Activated T-helper 2 cell treated with anti-CD3 and anti-CD28 coated beads, Interferon-gamma antibody, Interleukin-2, Interleukin-4, amounts not matched to agents 10 μg/mL and 5 μg/mL and 100 μg/mL, durations not matched to agents 14 hours and 24 hours and 36 hours (primary cell): ENCODE results near the gene SPEN. TPM values are rescaled to one million over a fixed set of nuclear protein-coding genes. Genes with fewer than 3 reads are reported as not detected.

Source experiments
- DNase-seq: peaks from one replicate; pipeline ENCODE4 v3.0.0; 2021; ENCODE audit warnings: low spot score
- H3K27ac Mint-ChIP-seq: one replicate; pipeline ENCODE4 v1.8.0; 2021; ENCODE audit warnings: mixed read lengths
- H3K27me3 Mint-ChIP-seq: one replicate; pipeline ENCODE4 v1.8.0; 2021; ENCODE audit warnings: low read depth, mixed read lengths
- H3K36me3 Mint-ChIP-seq: one replicate; pipeline ENCODE4 v1.8.0; 2021; ENCODE audit warnings: low read depth, mixed read lengths
- H3K4me1 Mint-ChIP-seq: one replicate; pipeline ENCODE4 v1.8.0; 2021; ENCODE audit warnings: low read depth, mixed read lengths
- H3K4me3 Mint-ChIP-seq: one replicate; pipeline ENCODE4 v1.8.0; 2021; ENCODE audit warnings: low read depth, mild to moderate bottlenecking, moderate library complexity, mixed read lengths
- H3K9me3 Mint-ChIP-seq: one replicate; pipeline ENCODE4 v1.8.0; 2021; ENCODE audit warnings: mixed read lengths
- intact Hi-C: fragments of 100-400 bp; cut with micrococcal nuclease; formaldehyde crosslinking; loops from one replicate; pipeline ENCODE4 v1.15.1; 2023
- total RNA-seq: library from RNA; stranded (reverse); gene quantifications from 2 replicates; pipeline ENCODE4 v1.2.3, GENCODE V29; 2022

The SPEN gene
- total RNA-seq, 1 donor from 2014 or later: 75.9 TPM

DNA sequence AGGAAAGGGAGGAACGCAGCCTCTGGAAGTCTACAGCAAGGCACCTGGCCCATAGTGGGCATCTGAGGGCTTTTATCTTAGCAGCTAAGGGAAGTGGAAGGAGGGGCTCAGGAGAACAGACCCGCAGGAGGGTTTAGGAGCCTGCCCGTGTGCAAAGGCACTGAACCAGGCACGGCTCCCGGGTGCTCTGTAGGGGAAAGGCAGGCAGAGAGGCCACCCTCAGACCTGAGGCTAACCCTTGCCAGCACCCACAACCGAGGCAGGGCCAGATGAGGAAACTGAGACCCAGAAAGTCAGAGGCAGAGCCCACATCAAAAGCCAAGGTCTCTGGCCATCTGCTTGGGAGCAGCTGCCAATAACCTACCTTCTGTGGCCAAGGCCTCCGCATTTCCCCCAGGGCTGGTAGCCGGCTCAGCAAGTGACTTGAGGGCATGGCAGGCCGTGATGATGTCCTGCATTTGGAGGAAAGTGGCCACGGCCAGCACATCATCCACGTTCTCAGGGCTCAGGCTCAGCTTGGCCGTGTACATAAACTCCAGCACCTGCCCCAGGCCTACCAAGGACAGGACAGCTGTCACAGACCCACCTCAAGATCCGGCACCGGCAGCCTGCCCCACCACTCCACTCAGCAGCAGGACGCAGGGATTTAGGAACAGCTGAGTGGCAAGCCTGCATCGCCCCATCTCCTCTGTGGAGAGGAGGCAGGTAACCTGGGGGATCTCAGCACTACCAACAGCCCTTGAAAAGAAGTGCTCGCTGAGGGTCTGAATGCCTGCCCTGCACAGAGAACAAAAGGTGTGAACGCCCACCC is 99.3 kb downstream of the SPEN start:
- Mint-ChIP-seq H3K27me3 (no peaks in the 10 kb centered on the region), H3K4me1 (peaks cover 43% of the 10 kb centered on the region), H3K9me3 (no peaks in the 10 kb centered on the region), H3K4me3 (no peak overlapping the region), H3K36me3 (peaks cover 60% of the 10 kb centered on the region), H3K27ac (peak overlapping the region; percentile 62)
- DNase-seq: no peak
- intact Hi-C loops: no loop called here

DNA sequence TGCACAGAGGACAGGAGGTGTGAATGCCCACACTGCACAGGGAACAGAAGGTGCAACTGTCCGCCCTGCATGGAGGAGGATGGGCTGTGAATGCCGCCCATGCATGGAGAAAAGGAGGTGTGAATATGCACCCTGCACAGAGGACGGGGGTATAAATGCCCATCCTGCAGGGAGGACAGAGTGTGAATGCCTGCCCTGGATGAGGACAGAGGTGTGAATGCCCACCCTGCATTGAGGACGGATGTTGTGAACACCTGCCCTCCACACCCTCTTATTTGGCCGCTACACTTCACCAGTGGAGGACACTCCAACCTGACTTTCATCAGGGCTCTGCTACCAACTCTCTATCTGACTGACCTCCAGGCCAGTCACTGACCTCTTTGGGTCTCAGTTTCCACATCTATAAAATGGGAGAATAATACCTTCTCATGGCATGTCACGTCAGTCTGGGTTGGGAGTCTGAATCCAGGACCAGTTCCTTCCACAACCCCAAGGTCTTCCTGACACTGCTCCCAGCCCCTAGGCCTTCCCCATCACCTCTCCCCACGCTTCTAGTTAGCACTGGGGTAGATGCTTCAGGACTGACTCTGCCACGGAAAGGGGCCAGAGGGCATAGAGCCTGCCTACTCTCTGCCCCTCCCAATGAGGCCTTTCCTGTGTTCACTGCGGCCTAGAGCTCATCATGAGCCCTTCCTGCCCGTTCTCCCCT is 100.0 kb downstream of the SPEN start:
- peaks cover 64% of the 10 kb centered on the region for H3K36me3 Mint-ChIP-seq
- H3K4me3 Mint-ChIP-seq: peak overlapping the region; percentile 54
- H3K9me3 Mint-ChIP-seq: no peaks in the 10 kb centered on the region
- peak overlapping the region; percentile 98 for H3K27ac Mint-ChIP-seq
- intact Hi-C loops: no loop called here
- H3K27me3 Mint-ChIP-seq: no peaks in the 10 kb centered on the region
- no peak for DNase-seq
- H3K4me1 Mint-ChIP-seq: peaks cover 51% of the 10 kb centered on the region

DNA sequence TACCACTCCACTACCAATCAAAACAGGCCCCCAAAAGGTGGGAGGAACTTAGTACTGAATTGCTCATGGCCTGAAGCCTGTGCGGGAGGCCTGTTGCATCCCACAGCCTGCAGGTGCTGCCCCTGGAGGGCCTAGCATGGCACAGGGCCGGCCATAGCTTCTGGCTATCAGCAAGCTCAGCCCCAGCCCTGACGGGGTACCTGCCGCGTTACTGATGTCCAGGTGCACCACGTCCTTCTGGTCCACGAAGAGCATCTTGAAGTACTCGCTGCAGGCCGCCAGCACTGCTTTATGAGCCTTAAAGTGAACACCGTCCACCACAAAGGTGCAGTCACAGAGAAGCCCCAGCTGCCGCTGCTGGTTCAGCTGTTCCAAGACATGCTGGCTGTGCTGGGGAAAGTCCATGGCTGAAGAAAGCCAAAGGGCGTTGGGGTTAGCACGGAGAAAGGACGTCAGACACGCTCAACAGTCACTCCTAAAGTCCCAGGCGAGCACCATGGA is 100.6 kb downstream of the SPEN start:
- Mint-ChIP-seq H3K27me3 (no peaks in the 10 kb centered on the region), H3K4me1 (peaks cover 54% of the 10 kb centered on the region), H3K4me3 (peak overlapping the region; percentile 54), H3K27ac (peak overlapping the region; percentile 98), H3K9me3 (no peaks in the 10 kb centered on the region), H3K36me3 (peaks cover 68% of the 10 kb centered on the region)
- no peak for DNase-seq
- intact Hi-C loops: no loop called here

DNA sequence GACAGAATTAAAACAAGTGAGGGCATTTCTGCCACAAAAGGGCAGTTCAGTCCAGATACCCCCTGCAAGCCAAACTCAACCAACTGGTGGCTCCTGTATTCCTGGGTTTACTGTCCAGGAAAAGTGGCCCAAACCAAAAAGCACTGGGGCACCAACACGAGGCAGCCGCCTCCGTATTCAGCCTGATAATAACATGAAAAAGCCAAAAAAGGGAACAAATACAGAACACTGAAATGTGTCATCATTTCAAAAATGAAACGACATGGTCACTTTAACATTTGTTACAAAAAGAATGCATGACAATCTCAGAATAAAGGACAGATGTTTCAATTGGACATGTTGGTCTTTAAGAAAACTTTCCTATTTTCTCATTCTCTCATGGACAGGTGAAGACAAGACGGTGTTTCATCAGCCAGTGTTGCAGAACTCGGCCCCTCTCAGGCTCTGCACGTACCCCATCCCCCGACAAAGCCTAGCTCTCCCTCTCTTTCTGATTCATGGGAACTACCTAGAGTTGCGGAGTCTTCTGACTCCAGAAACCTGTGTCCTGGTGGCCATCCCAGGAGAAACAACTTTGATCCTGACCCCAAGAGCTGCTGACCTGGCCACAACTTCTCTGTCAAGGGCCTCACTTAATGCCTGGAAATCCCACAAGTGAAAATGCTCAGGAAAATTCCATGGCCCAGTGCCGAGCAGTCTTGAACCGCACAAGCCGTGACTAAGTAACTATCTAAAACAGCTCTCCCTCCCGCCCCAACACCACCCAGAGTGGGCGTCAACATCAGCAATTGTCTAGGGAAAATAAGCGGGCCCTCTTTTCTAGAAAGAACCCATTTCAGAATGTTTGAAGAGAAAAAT is 101.3 kb downstream of the SPEN start:
- H3K27ac Mint-ChIP-seq: peak overlapping the region; percentile 98
- H3K36me3 Mint-ChIP-seq: peaks cover 75% of the 10 kb centered on the region
- intact Hi-C loops: loop anchor here (1.0 kb wide), 2 partner anchors 17 to 30 kb away; no protein-coding TSS in a partner anchor
- H3K4me3 Mint-ChIP-seq: peak overlapping the region; percentile 54
- no peaks in the 10 kb centered on the region for H3K9me3 Mint-ChIP-seq
- DNase-seq: no peak
- no peaks in the 10 kb centered on the region for H3K27me3 Mint-ChIP-seq
- H3K4me1 Mint-ChIP-seq: peaks cover 60% of the 10 kb centered on the region

DNA sequence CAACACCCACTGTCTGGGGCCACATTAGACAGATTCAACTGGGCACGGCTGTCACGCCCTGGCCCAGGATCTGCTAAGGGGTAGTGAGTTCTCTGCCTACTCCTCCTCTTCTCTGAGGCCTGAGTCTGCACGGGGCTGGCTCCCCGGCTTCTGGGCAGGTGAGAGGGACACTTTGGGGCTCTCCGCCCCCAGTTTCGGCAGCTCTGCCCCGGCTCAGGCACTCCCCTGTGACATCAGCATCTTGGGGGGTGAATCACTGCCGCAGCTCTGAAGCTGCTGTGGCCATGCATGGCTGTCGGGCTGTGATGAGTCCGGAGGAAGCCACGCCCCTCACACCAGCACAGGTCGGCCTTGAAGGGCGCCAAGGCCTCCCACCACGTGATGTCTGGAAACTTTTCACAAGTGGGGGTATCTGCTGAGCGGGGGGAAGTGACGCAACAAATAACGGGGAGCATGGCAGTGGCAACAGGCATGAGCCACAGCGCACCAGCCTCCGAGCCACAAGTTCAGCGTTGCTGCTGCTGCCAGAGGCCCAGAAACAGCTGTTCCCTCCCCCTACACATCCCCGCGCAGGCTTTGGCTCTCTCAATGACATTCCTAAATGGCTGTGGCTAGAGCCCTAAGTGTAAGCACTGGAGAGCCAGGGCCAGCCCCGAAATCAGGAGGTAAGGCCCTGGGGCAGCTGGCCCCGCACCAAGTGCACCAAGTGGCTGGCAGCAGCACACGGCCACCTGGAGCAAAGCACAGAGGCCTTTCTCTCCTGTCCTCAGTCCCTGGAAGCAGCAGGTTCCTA is 102.1 kb downstream of the SPEN start:
- Mint-ChIP-seq H3K9me3 (no peaks in the 10 kb centered on the region), H3K36me3 (peaks cover 83% of the 10 kb centered on the region), H3K27ac (peak overlapping the region; percentile 98), H3K27me3 (no peaks in the 10 kb centered on the region), H3K4me1 (peaks cover 66% of the 10 kb centered on the region), H3K4me3 (peak overlapping the region; percentile 54)
- peak; percentile 45 for DNase-seq
- intact Hi-C loops: loop anchor here (1.0 to 2.0 kb wide), 3 partner anchors 17 to 115 kb away; no protein-coding TSS in a partner anchor

DNA sequence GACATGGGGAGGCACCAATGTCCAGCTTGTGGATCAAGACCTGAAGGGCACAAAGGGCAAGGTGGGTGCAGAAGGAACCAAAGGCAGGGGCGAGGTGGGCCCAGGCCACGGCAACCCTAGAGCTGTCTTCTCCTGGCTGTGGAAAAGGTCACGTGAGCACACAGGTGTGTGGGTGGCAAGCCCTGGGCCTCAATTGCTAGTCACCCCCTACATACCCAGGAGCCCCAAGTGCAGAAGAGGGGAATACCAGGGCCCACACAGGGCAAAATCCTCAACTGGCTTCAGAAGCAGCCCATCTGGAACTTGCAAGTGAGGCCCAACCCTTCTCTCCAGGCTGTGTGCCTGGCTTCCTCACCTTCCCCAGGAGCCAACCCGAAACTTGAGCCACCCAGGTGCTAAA is 102.8 kb downstream of the SPEN start:
- DNase-seq: no peak
- peaks cover 84% of the 10 kb centered on the region for H3K36me3 Mint-ChIP-seq
- H3K4me3 Mint-ChIP-seq: peak overlapping the region; percentile 71
- H3K9me3 Mint-ChIP-seq: no peaks in the 10 kb centered on the region
- peaks cover 66% of the 10 kb centered on the region for H3K4me1 Mint-ChIP-seq
- intact Hi-C loops: loop anchor here (2.0 kb wide), 1 partner anchor 116 kb away; no protein-coding TSS in a partner anchor
- H3K27ac Mint-ChIP-seq: peak overlapping the region; percentile 98
- H3K27me3 Mint-ChIP-seq: no peaks in the 10 kb centered on the region

DNA sequence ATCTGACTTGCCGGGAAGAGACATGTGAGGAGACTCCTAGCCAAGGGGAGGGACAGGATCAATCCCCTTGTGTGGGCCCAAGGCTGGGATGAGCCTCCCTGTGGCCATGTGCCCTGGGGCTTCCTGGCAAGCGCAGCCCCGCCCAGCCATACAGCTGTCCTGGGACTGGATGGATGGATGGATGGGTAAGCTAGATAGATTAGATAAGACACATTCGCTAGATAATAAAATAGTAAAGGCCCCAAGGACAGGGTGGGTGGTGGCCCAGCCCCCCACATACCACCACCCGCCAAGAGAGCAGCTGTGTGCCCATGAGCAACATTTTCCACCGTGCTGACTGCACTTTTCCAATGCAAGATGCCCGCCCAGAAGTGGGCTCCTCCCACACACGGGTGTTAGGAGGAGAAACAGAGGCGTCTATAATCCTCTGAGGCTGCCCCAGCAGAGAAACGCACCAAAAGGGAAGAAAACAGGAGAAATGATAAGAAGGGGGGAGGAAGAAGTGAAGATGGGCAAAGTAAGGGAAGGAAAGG is 103.3 kb downstream of the SPEN start:
- Mint-ChIP-seq H3K27me3 (no peaks in the 10 kb centered on the region), H3K4me3 (peak overlapping the region; percentile 71), H3K9me3 (no peaks in the 10 kb centered on the region), H3K27ac (peak overlapping the region; percentile 98), H3K4me1 (peaks cover 68% of the 10 kb centered on the region), H3K36me3 (peaks cover 88% of the 10 kb centered on the region)
- intact Hi-C loops: loop anchor here (2.0 kb wide), 1 partner anchor 116 kb away; no protein-coding TSS in a partner anchor
- DNase-seq: peak; percentile 43

DNA sequence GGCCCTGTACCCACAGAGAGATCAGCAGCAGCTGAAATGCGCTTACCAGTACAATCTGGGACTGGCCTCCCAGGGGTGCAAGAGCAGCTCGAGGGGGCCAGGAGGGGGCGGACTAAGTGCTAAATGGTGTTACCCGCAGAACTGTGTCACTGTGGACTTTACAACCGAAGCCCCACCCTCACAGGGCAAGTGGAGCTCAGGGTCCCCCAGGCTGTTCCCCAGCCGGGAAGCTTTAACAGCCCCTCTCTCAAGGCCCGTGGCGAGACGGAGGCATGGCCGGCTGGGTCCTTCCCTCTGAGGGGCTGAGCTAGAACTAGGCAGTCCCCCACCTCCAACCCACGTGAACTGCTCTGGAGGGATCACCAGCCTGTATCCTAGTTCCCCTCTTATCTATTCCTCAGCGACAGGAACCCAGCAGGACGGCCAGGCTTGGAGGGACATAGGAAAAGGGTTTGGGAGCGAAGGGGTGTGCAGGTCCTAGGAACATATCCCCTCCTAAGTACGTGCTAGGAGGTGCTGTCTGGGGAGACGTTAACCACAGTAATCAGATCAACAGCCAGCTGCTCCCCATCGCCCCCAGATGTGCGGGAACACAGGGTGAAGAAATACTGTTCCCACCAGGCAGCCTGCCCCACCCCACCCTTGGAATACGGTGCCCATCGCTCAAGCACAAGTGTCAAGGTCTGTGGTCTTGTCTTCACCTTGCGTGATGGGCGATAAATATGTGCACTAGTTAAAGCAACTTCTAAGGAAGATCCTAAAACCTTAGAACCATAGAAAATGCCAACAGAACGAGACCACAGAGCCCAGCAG is 104.0 kb downstream of the SPEN start:
- H3K4me1 Mint-ChIP-seq: peaks cover 75% of the 10 kb centered on the region
- H3K36me3 Mint-ChIP-seq: peaks cover 90% of the 10 kb centered on the region
- intact Hi-C loops: loop anchor here (2.0 kb wide), 1 partner anchor 117 kb away; no protein-coding TSS in a partner anchor
- no peaks in the 10 kb centered on the region for H3K9me3 Mint-ChIP-seq
- peak overlapping the region; percentile 98 for H3K27ac Mint-ChIP-seq
- H3K4me3 Mint-ChIP-seq: peak overlapping the region; percentile 39
- no peak for DNase-seq
- no peaks in the 10 kb centered on the region for H3K27me3 Mint-ChIP-seq

DNA sequence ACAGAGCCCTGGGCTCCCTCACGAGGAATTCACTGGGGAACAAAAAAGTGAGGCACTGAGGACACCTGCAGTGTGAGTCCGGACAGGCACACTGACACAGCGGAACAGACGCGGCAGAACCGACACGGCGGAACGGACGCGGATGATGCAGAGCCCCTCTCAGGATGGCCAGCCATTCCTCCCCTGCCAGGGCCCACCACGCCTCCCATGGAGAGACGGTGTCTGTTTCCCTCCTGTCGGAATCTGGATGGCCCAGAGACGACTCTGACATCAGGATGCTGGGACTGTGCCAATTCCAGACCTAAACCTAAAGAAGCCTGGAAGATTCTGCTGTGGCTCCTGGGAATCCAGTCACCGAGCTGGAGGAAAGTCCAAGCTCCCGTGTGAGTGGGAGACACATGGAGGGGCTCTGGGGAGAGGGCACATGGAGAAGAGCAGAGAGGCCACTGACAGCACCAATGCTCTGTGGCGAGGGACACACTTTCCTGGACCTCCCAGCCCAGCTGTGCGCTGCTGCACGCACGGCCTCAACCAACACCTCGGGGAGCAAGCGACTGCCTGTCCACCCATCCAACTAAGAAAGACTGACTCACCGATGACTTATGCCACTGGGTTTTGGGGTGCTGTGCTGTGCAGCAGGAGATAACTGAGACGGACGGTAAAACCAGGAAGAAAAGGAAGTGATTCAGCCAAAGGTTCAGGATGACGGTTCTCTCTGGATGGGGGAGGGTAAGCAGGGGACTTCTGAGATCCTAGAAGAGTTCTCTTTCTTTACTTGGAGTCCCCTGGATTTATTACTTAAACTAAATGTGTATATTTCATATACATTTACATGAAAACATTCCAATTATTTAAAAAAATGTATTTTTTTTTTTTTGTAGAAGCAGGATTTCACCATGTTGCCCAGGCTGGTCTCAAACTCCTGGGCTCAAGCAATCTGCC is 105.1 kb downstream of the SPEN start:
- intact Hi-C loops: no loop called here
- peak overlapping the region; percentile 98 for H3K27ac Mint-ChIP-seq
- DNase-seq: no peak
- H3K27me3 Mint-ChIP-seq: no peaks in the 10 kb centered on the region
- peak overlapping the region; percentile 20 for H3K4me3 Mint-ChIP-seq
- no peaks in the 10 kb centered on the region for H3K9me3 Mint-ChIP-seq
- peaks cover 81% of the 10 kb centered on the region for H3K4me1 Mint-ChIP-seq
- H3K36me3 Mint-ChIP-seq: peaks cover 91% of the 10 kb centered on the region

DNA sequence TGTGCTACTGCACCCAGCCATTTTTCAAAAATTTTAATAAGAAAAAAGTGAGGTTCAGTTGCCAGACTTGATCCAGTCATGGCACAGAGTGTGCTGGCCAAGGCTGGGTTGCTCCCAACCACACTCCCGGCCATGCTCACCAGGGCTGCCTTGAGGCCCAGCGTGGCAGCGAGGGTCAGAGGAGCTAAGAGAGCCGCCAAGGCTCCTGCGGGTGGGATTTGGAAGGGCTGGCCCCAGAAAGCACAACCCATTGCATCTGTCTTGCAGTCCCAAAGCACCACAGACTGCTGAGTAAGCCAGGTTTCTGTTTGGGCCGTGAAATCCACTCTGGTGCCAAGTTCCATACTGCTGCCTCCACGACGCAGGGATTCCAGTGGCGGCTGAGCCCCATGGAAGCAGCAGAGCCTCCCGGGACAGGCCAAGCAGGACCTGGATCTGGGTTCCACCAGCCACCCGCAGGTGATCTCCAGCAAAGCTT is 105.8 kb downstream of the SPEN start:
- intact Hi-C loops: no loop called here
- Mint-ChIP-seq H3K4me3 (no peak overlapping the region), H3K27me3 (no peaks in the 10 kb centered on the region), H3K4me1 (peaks cover 80% of the 10 kb centered on the region), H3K9me3 (no peaks in the 10 kb centered on the region), H3K36me3 (peaks cover 88% of the 10 kb centered on the region), H3K27ac (peak overlapping the region; percentile 53)
- DNase-seq: no peak
